Neural cell (in vitro differentiated cells): ENCODE results near the gene ARHGAP29. TPM values are rescaled to one million over a fixed set of nuclear protein-coding genes. Genes with fewer than 3 reads are reported as not detected.

Source experiments
- H2AFZ ChIP-seq: fragments of 200-600, 300-800 bp; sonication (generic), shearing (Covaris generic); 2 replicates; pipeline ENCODE4 v1.6.0; 2014; ENCODE audit warnings: low read depth, mild to moderate bottlenecking, antibody characterized with exemption, low read length, moderate library complexity
- H3F3A ChIP-seq: fragments of 200-600 bp; shearing (Covaris generic); 2 replicates; pipeline ENCODE4 v1.6.1; 2016; ENCODE audit warnings: mild to moderate bottlenecking, moderate library complexity, mixed read lengths, antibody characterized with exemption, low read length; ENCODE audit not compliant: insufficient read depth, poor library complexity, severe bottlenecking
- H3K27ac ChIP-seq: fragments of 200-600, 300-800 bp; sonication (generic), shearing (Covaris generic); 2 replicates; pipeline ENCODE4 v1.5.1; 2014; ENCODE audit warnings: mild to moderate bottlenecking, low read length, moderate library complexity
- H3K27me3 ChIP-seq: fragments of 300-800, 200-600 bp; sonication (generic), shearing (Covaris generic); 2 replicates; pipeline ENCODE4 v1.6.0; 2014; ENCODE audit warnings: mild to moderate bottlenecking, low read depth, low read length, moderate library complexity; ENCODE audit not compliant: insufficient read depth
- H3K36me3 ChIP-seq: fragments of 300-800, 200-600 bp; sonication (generic), shearing (Covaris generic); 2 replicates; pipeline ENCODE4 v1.5.1; 2014; ENCODE audit warnings: mild to moderate bottlenecking, antibody characterized with exemption, low read length, moderate library complexity; ENCODE audit not compliant: insufficient read depth
- H3K4me2 ChIP-seq: fragments of 300-800, 200-600 bp; sonication (generic), shearing (Covaris generic); 2 replicates; pipeline ENCODE4 v1.6.0; 2014; ENCODE audit warnings: mild to moderate bottlenecking, low read length
- H3K4me3 ChIP-seq: fragments of 300-800, 200-600 bp; sonication (generic), shearing (Covaris generic); 2 replicates; pipeline ENCODE4 v1.5.1; 2014; ENCODE audit warnings: mild to moderate bottlenecking, low read length, moderate library complexity
- H3K79me2 ChIP-seq: fragments of 200-600 bp; shearing (Covaris generic); replicated peaks from 2 replicates; pipeline ENCODE4 v1.6.0; 2014; ENCODE audit warnings: mild to moderate bottlenecking, low read length, moderate library complexity; ENCODE audit not compliant: insufficient read depth
- H3K9ac ChIP-seq: fragments of 300-800, 200-600 bp; sonication (generic), shearing (Covaris generic); 2 replicates; pipeline ENCODE4 v1.6.1; 2016; ENCODE audit warnings: mild to moderate bottlenecking, low read length, mixed read lengths
- H3K9me2 ChIP-seq: fragments of 200-600 bp; shearing (Covaris generic); 2 replicates; pipeline ENCODE4 v1.6.1; 2016; ENCODE audit warnings: mild to moderate bottlenecking, low read length, mixed read lengths; ENCODE audit not compliant: insufficient read depth
- H3K9me3 ChIP-seq: fragments of 200-600, 300-800 bp; sonication (generic), shearing (Covaris generic); 2 replicates; pipeline ENCODE4 v1.6.1; 2016; ENCODE audit warnings: mild to moderate bottlenecking, mixed run types, low read length, moderate library complexity, mixed read lengths
- H4K20me1 ChIP-seq: fragments of 200-600 bp; shearing (Covaris generic); 2 replicates; pipeline ENCODE4 v1.6.1; 2016; ENCODE audit warnings: mild to moderate bottlenecking, mixed run types; ENCODE audit not compliant: insufficient read depth
- EP300 ChIP-seq: fragments of 450-650 bp; conservative IDR thresholded peaks from 2 replicates; pipeline ENCODE4 v1.6.1; 2014; ENCODE audit warnings: antibody characterized with exemption, mild to moderate bottlenecking, moderate library complexity; ENCODE audit not compliant: poor library complexity, severe bottlenecking
- EZH2 ChIP-seq: fragments of 200-600, 300-800 bp; shearing (Covaris generic), sonication (generic); IDR thresholded peaks from 2 replicates; pipeline ENCODE4 v1.6.1; 2014; ENCODE audit warnings: antibody characterized with exemption, low read length, borderline replicate concordance, mild to moderate bottlenecking; ENCODE audit not compliant: insufficient read depth, poor library complexity, severe bottlenecking
- MXI1 ChIP-seq: fragments of 450-650 bp; conservative IDR thresholded peaks from 2 replicates; pipeline ENCODE4 v1.6.1; 2014; ENCODE audit warnings: antibody characterized with exemption, mild to moderate bottlenecking; ENCODE audit not compliant: poor library complexity, severe bottlenecking
- POLR2AphosphoS5 ChIP-seq: IDR thresholded peaks from 2 replicates; pipeline ENCODE4 v1.6.1; 2012
- RAD21 ChIP-seq: fragments of 450-650 bp; conservative IDR thresholded peaks from 2 replicates; pipeline ENCODE4 v1.6.1; 2014; ENCODE audit warnings: antibody characterized with exemption, mild to moderate bottlenecking, moderate library complexity
- SMC3 ChIP-seq: fragments of 450-650 bp; conservative IDR thresholded peaks from 2 replicates; pipeline ENCODE4 v1.6.1; 2014; ENCODE audit warnings: antibody characterized with exemption, mild to moderate bottlenecking, moderate library complexity; ENCODE audit not compliant: poor library complexity
- TAF1 ChIP-seq: IDR thresholded peaks from 2 replicates; pipeline ENCODE4 v1.6.1; 2012; ENCODE audit warnings: low read depth
- polyA minus RNA-seq: library from RNA; depleted of rRNA, polyadenylated mRNA; stranded (reverse); fragments of >200 nt; gene quantifications from 2 replicates; pipeline ENCODE4 v1.2.3, GENCODE V29; 2014
- polyA plus RNA-seq: library from polyadenylated mRNA; depleted of rRNA; stranded (reverse); fragments of >200 nt; gene quantifications from 2 replicates; pipeline ENCODE4 v1.2.3, GENCODE V29; 2014
- TF ChIP-seq, protein P1 (sequence below): IDR thresholded peaks from 2 replicates; pipeline ENCODE4 v1.6.1; 2012; ENCODE audit warnings: borderline replicate concordance
- TF ChIP-seq, protein P2 (sequence below): fragments of 450-650 bp; IDR thresholded peaks from 2 replicates; pipeline ENCODE4 v1.5.1; 2014; ENCODE audit warnings: antibody characterized with exemption, mild to moderate bottlenecking, moderate library complexity; ENCODE audit not compliant: poor library complexity, severe bottlenecking

Gene ARHGAP29, protein sequence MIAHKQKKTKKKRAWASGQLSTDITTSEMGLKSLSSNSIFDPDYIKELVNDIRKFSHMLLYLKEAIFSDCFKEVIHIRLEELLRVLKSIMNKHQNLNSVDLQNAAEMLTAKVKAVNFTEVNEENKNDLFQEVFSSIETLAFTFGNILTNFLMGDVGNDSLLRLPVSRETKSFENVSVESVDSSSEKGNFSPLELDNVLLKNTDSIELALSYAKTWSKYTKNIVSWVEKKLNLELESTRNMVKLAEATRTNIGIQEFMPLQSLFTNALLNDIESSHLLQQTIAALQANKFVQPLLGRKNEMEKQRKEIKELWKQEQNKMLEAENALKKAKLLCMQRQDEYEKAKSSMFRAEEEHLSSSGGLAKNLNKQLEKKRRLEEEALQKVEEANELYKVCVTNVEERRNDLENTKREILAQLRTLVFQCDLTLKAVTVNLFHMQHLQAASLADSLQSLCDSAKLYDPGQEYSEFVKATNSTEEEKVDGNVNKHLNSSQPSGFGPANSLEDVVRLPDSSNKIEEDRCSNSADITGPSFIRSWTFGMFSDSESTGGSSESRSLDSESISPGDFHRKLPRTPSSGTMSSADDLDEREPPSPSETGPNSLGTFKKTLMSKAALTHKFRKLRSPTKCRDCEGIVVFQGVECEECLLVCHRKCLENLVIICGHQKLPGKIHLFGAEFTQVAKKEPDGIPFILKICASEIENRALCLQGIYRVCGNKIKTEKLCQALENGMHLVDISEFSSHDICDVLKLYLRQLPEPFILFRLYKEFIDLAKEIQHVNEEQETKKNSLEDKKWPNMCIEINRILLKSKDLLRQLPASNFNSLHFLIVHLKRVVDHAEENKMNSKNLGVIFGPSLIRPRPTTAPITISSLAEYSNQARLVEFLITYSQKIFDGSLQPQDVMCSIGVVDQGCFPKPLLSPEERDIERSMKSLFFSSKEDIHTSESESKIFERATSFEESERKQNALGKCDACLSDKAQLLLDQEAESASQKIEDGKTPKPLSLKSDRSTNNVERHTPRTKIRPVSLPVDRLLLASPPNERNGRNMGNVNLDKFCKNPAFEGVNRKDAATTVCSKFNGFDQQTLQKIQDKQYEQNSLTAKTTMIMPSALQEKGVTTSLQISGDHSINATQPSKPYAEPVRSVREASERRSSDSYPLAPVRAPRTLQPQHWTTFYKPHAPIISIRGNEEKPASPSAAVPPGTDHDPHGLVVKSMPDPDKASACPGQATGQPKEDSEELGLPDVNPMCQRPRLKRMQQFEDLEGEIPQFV
- polyA plus RNA-seq (1.2 and 1.7 TPM in 2 replicates), polyA minus RNA-seq (3.4 and 6.1 TPM in 2 replicates)

DNA sequence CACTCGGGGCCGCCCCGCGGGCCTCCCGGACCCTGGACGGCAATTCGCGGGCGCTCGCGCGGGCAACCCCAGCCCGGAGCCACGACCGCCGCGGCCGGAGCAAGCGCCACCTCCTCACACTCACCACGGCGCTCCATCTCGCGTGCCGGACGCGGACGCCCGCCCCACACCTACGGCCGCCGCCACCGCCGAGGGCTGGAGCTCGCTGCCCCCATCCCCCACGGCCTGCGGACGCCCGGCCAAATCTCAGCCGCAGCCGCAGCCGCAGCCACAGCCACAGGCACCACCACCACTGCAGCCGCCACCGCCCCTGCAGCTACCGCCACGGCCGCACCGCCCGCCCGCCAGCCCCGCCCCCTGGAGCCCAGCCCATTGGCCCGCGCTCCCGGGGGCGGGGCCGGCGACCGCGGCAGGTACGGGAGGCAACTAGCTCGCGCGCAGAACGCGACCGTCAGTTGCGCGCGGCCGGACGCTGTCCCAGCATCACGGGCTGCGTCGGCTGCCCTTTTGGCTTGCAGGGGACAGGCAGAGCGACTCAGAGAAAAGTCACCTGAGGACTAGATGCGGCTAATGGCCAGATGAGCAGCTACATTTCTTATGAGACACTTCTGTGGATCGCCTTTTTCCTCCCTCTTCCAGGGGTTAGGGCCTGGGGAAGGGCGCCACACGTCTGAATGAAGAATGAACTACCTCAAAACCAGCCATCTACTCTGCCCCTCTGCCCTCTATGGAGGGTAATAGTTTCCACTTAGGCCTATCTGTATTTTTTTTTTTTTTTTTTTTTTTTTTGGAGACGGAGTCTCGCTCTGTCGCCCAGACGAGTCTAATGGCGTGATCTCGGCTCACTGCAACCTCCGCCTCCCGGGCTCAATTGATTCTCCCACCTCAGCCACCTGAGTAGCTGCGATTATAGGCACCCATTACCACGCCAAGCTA lies at the start of gene ARHGAP29:
TSS of gene ARHGAP29 (minus strand) at position 294 of the 936 bp plus-strand sequence. CDS start 5,973 bp downstream, outside the sequence.
- H3F3A ChIP-seq: no peaks in the 10 kb centered on the region
- no peaks in the 10 kb centered on the region for H3K9me3 ChIP-seq
- peak within 1 kb of the TSS; percentile 81 for H3K4me3 ChIP-seq
- H3K9ac ChIP-seq: peak within 1 kb of the TSS; percentile 52
- peaks cover 50% of the 10 kb centered on the region for H3K27me3 ChIP-seq
- no peaks in the 10 kb centered on the region for H3K9me2 ChIP-seq
- H3K27ac ChIP-seq: no peak within 1 kb of the TSS
- TF ChIP-seq, protein P1, sequence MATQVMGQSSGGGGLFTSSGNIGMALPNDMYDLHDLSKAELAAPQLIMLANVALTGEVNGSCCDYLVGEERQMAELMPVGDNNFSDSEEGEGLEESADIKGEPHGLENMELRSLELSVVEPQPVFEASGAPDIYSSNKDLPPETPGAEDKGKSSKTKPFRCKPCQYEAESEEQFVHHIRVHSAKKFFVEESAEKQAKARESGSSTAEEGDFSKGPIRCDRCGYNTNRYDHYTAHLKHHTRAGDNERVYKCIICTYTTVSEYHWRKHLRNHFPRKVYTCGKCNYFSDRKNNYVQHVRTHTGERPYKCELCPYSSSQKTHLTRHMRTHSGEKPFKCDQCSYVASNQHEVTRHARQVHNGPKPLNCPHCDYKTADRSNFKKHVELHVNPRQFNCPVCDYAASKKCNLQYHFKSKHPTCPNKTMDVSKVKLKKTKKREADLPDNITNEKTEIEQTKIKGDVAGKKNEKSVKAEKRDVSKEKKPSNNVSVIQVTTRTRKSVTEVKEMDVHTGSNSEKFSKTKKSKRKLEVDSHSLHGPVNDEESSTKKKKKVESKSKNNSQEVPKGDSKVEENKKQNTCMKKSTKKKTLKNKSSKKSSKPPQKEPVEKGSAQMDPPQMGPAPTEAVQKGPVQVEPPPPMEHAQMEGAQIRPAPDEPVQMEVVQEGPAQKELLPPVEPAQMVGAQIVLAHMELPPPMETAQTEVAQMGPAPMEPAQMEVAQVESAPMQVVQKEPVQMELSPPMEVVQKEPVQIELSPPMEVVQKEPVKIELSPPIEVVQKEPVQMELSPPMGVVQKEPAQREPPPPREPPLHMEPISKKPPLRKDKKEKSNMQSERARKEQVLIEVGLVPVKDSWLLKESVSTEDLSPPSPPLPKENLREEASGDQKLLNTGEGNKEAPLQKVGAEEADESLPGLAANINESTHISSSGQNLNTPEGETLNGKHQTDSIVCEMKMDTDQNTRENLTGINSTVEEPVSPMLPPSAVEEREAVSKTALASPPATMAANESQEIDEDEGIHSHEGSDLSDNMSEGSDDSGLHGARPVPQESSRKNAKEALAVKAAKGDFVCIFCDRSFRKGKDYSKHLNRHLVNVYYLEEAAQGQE: no peak
- TF ChIP-seq RAD21 (peak; percentile 55), POLR2AphosphoS5 (peak; percentile 24), MXI1 (peak; percentile 64), SMC3 (peak; percentile 46), TAF1 (no peak), EP300 (no peak), EZH2 (no peak)
- TF ChIP-seq, protein P2, sequence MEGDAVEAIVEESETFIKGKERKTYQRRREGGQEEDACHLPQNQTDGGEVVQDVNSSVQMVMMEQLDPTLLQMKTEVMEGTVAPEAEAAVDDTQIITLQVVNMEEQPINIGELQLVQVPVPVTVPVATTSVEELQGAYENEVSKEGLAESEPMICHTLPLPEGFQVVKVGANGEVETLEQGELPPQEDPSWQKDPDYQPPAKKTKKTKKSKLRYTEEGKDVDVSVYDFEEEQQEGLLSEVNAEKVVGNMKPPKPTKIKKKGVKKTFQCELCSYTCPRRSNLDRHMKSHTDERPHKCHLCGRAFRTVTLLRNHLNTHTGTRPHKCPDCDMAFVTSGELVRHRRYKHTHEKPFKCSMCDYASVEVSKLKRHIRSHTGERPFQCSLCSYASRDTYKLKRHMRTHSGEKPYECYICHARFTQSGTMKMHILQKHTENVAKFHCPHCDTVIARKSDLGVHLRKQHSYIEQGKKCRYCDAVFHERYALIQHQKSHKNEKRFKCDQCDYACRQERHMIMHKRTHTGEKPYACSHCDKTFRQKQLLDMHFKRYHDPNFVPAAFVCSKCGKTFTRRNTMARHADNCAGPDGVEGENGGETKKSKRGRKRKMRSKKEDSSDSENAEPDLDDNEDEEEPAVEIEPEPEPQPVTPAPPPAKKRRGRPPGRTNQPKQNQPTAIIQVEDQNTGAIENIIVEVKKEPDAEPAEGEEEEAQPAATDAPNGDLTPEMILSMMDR: peak; percentile 59
- H2AFZ ChIP-seq: no peak within 1 kb of the TSS
- no peaks in the 10 kb centered on the region for H3K79me2 ChIP-seq
- H4K20me1 ChIP-seq: no peaks in the 10 kb centered on the region
- H3K4me2 ChIP-seq: peak within 1 kb of the TSS; percentile 73
- H3K36me3 ChIP-seq: no peaks in the 10 kb centered on the region
